ENCODE measurements around the gene GPR31.

- TF ChIP-seq CTCF (IDR thresholded peaks at IDR 0.05) (no peak), POLR2A (IDR thresholded peaks at IDR 0.05) (no peak), EP300 (IDR thresholded peaks at IDR 0.05) (no peak)
Observed at GRCh38 chr6:167130008-167130677, 27.6 kb downstream of the GPR31 start.
